ENCODE results near the gene SRCIN1. TPM values are rescaled to one million over a fixed set of nuclear protein-coding genes. Genes with fewer than 3 reads are reported as not detected.
"Not testable (repeated sequence)": the region's sequence is repeated elsewhere in the genome, so short reads cannot be mapped to it uniquely, and the experiment has no call there.

Gene SRCIN1
- total RNA-seq, 1 experiment from 2014 or later: 6.9 TPM

DNA sequence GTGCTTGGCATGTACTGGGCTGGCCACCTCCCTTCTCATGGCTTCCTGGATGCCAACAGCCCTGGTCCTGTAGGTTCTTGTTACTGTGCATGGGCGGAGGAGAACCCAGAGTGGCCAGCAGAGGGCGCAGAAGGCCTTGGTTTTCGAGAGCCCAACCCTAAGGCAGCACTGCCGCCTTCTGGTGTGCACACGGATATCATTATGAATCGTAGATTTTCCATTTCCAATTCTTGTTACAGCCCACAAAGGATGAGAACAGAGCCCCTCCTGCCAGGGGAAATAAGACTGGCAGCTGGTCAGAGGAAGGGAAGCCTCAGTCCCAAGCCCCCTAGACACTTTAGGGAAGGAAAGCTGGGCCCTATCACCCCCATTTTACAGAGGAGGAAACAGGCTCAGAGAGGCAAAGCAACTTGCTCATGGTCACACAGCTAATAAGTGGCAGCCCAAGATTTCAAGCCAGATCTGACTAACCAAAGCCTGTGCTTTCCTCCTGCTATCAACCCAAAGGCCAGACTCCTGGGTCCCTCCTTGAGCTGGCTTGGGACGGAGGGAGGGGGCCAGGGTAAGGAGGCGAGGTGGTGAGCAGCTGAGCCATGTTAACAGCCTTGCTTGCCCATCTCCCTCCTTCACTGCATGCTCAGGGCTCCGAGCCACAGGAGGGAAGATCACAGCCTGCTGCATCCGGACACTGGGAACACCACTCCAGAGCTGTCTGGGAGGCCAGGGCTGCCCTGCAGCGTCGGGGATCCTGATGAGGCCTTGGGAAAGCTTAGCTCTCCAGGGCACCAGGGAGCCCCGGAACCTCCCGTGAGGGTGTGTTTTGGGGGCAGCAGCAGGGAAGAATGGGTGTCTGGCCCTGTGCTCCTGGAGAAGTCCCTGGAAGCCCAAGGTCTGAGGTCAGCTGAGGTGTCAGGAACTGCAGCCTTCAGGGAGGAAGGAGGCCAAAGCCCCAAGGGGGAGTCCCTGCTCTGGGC lies 113.4 kb downstream of the SRCIN1 start:
- not testable (repeated sequence) for H3K56ac ChIP-seq (ENCODE audit: insufficient read length, low read depth, low read length); H3K9me3 Mint-ChIP-seq; H3K23ac ChIP-seq (ENCODE audit: insufficient read length, low read depth, low read length); H3K9me3 ChIP-seq (ENCODE audit: control insufficient read depth, low read depth, low read length); H4K5ac ChIP-seq (ENCODE audit: insufficient read length, low read depth, low read length); H2BK120ac ChIP-seq (ENCODE audit: low read depth, low read length, poor library complexity, severe bottlenecking); H3K27ac Mint-ChIP-seq; H2BK12ac ChIP-seq (ENCODE audit: insufficient read length, low read depth, low read length); H3T11ph ChIP-seq (ENCODE audit: low read length); H3K18ac ChIP-seq (ENCODE audit: insufficient read length, low read depth, low read length); H3K4me2 ChIP-seq (ENCODE audit: insufficient read depth, insufficient read length, low read length); H3K79me2 ChIP-seq (ENCODE audit: insufficient read depth, low read length); H2AFZ ChIP-seq (ENCODE audit: low read length); H4K8ac ChIP-seq (replicated peaks; ENCODE audit: insufficient read length, low read depth, low read length); H3K4me1 Mint-ChIP-seq; H3K27me3 Mint-ChIP-seq (ENCODE audit: low read depth); H4K20me1 ChIP-seq (ENCODE audit: control insufficient read depth, insufficient read depth, insufficient read length); H2BK20ac ChIP-seq (ENCODE audit: low read depth, low read length, poor library complexity, severe bottlenecking); H3K14ac ChIP-seq (ENCODE audit: insufficient read depth, low read length); H3K23me2 ChIP-seq (ENCODE audit: insufficient read length, low read depth, low read length, poor library complexity, severe bottlenecking); H3K9ac ChIP-seq (ENCODE audit: extremely low read depth, insufficient read length, low read length); H3K79me1 ChIP-seq (ENCODE audit: insufficient read depth, low read depth, low read length, poor library complexity, severe bottlenecking); H2BK15ac ChIP-seq (ENCODE audit: low read depth, low read length); H3K4ac ChIP-seq (ENCODE audit: low read depth, low read length); H2AK5ac ChIP-seq (ENCODE audit: insufficient read length, low read length); H3K27me3 ChIP-seq (ENCODE audit: insufficient read depth, low read length); H3K4me3 Mint-ChIP-seq; H3K4me1 ChIP-seq (ENCODE audit: insufficient read depth, low read length); H4K91ac ChIP-seq (ENCODE audit: insufficient read length, low read depth, low read length); H2BK5ac ChIP-seq (ENCODE audit: insufficient read length, low read length); H3K27ac ChIP-seq (ENCODE audit: insufficient read length, low read depth, low read length)
- DNase-seq: peak; percentile 91
- peak; percentile 55 for TF ChIP-seq CTCF (conservative IDR thresholded peaks at IDR 0.05)
- no CpG with 5 or more reads among the region's 14 CpGs for WGBS (ENCODE audit: extremely low coverage, insufficient read length, low lambda C conversion rate)
- H3K36me3 Mint-ChIP-seq (ENCODE audit: insufficient read depth in 1 of 3, low read depth in 3 of 3): peaks cover 39 to 83% (median 65%) of the 10 kb centered on the region in 3 experiments

- not testable (repeated sequence) for H2BK120ac ChIP-seq (ENCODE audit: low read depth, low read length, poor library complexity, severe bottlenecking); H2AK5ac ChIP-seq (ENCODE audit: insufficient read length, low read length); H3K4me1 ChIP-seq (ENCODE audit: insufficient read depth, low read length); H3T11ph ChIP-seq (ENCODE audit: low read length); H3K9me3 ChIP-seq (ENCODE audit: control insufficient read depth, low read depth, low read length); H3K4me2 ChIP-seq (ENCODE audit: insufficient read depth, insufficient read length, low read length); DNase-seq; H2AFZ ChIP-seq (ENCODE audit: low read length); H4K20me1 ChIP-seq (ENCODE audit: control insufficient read depth, insufficient read depth, insufficient read length); H3K27me3 ChIP-seq (ENCODE audit: insufficient read depth, low read length); H2BK20ac ChIP-seq (ENCODE audit: low read depth, low read length, poor library complexity, severe bottlenecking); H3K23me2 ChIP-seq (ENCODE audit: insufficient read length, low read depth, low read length, poor library complexity, severe bottlenecking); H3K18ac ChIP-seq (ENCODE audit: insufficient read length, low read depth, low read length); H4K5ac ChIP-seq (ENCODE audit: insufficient read length, low read depth, low read length); H2BK12ac ChIP-seq (ENCODE audit: insufficient read length, low read depth, low read length); H3K23ac ChIP-seq (ENCODE audit: insufficient read length, low read depth, low read length); H4K91ac ChIP-seq (ENCODE audit: insufficient read length, low read depth, low read length); H3K4ac ChIP-seq (ENCODE audit: low read depth, low read length); H3K27me3 Mint-ChIP-seq (ENCODE audit: low read depth); H3K4me3 Mint-ChIP-seq; H3K27ac Mint-ChIP-seq; H3K56ac ChIP-seq (ENCODE audit: insufficient read length, low read depth, low read length); H3K9ac ChIP-seq (ENCODE audit: extremely low read depth, insufficient read length, low read length); H3K9me3 Mint-ChIP-seq; H2BK15ac ChIP-seq (ENCODE audit: low read depth, low read length); H3K4me1 Mint-ChIP-seq; H3K14ac ChIP-seq (ENCODE audit: insufficient read depth, low read length); H2BK5ac ChIP-seq (ENCODE audit: insufficient read length, low read length); H3K27ac ChIP-seq (ENCODE audit: insufficient read length, low read depth, low read length); H3K79me1 ChIP-seq (ENCODE audit: insufficient read depth, low read depth, low read length, poor library complexity, severe bottlenecking); H4K8ac ChIP-seq (replicated peaks; ENCODE audit: insufficient read length, low read depth, low read length); H3K79me2 ChIP-seq (ENCODE audit: insufficient read depth, low read length)
- WGBS (ENCODE audit: extremely low coverage, insufficient read length, low lambda C conversion rate): no CpG with 5 or more reads among the region's 19 CpGs
- peaks cover 39 to 83% (median 67%) of the 10 kb centered on the region in 3 experiments for H3K36me3 Mint-ChIP-seq (ENCODE audit: insufficient read depth in 1 of 3, low read depth in 3 of 3)
These were observed 114.2 kb downstream of the SRCIN1 start for GRCh38 chr17:38491346-38492066.

Measured in H9 (cell line).